Panc1 (cell line): Measurements from ENCODE around the gene PRKAG2. TPM values are rescaled to one million over a fixed set of nuclear protein-coding genes. Genes with fewer than 3 reads are reported as not detected.

ENCODE experiments used
- ATAC-seq: fragments of 200-7000 bp; cut with Tn5 transposase; 2 replicates; pipeline ENCODE4 v1.9.1; 2020; ENCODE audit warnings: mild to moderate bottlenecking, moderate library complexity
- BruUV-seq: library from RNA; stranded (reverse); fragments of 400-500 nt; replicated peaks from 2 replicates; lab custom pipeline; 2021; lab: Mats Ljungman, UMichigan
- CTCF ChIA-PET: fragments of 300-600 bp; sonication (Branson Sonifier 250); formaldehyde crosslinking; loops from one replicate; lab custom pipeline; 2022; ENCODE audit warnings: antibody characterized with exemption; lab: Charles Lee
- POLR2A ChIA-PET: fragments of 300-600 bp; sonication (Branson Sonifier 250); formaldehyde crosslinking; loops from one replicate; lab custom pipeline; 2022; ENCODE audit warnings: antibody characterized with exemption; lab: Charles Lee
- DNase-seq: peaks from one replicate; pipeline ENCODE4 v3.0.0-alpha.2; 2010; ENCODE audit warnings: low read depth, low spot score
- H3K27ac ChIP-seq: 2 replicates; pipeline ENCODE4 v1.5.1; 2011; ENCODE audit warnings: mild to moderate bottlenecking, low read length, inconsistent platforms
- H3K27me3 ChIP-seq: fragments of 200-500 bp; sonication (Bioruptor generic); 2 replicates; pipeline ENCODE4 v1.6.0; 2014; ENCODE audit warnings: low read length, inconsistent platforms; ENCODE audit not compliant: control insufficient read depth, insufficient read depth
- H3K36me3 ChIP-seq: fragments of 200-500 bp; sonication (Bioruptor generic); 2 replicates; pipeline ENCODE4 v1.5.1; 2014; ENCODE audit warnings: inconsistent platforms, mild to moderate bottlenecking, low read length, moderate library complexity; ENCODE audit not compliant: control insufficient read depth, insufficient read depth
- H3K4me1 ChIP-seq: 2 replicates; pipeline ENCODE4 v1.5.1; 2011; ENCODE audit warnings: inconsistent platforms, mild to moderate bottlenecking, low read length, moderate library complexity; ENCODE audit not compliant: control insufficient read depth, insufficient read depth
- H3K4me3 ChIP-seq, 2 experiments: 2 replicates each; pipeline ENCODE4 v1.5.1; 2011 to 2012; ENCODE audit warnings: low read depth in 2 of 2, low read length in 2 of 2, mild to moderate bottlenecking in 2 of 2, inconsistent platforms in 1 of 2, moderate library complexity in 1 of 2
- H3K9me3 ChIP-seq: fragments of 200-500 bp; sonication (Bioruptor generic); 2 replicates; pipeline ENCODE4 v1.5.1; 2014; ENCODE audit warnings: low read depth, mild to moderate bottlenecking, inconsistent platforms, low read length, moderate library complexity; ENCODE audit not compliant: control insufficient read depth, insufficient read depth
- POLR2AphosphoS5 ChIP-seq: IDR thresholded peaks from 2 replicates; pipeline ENCODE4 v1.6.1; 2012; ENCODE audit warnings: mild to moderate bottlenecking, low read depth, low read length, moderate library complexity
- SIN3A ChIP-seq: IDR thresholded peaks from 2 replicates; pipeline ENCODE4 v1.6.1; 2012; ENCODE audit warnings: low read depth, mild to moderate bottlenecking, low read length, moderate library complexity, borderline replicate concordance; ENCODE audit not compliant: insufficient read depth
- TCF7L2 ChIP-seq: IDR thresholded peaks from 2 replicates; pipeline ENCODE4 v1.6.1; 2011; ENCODE audit warnings: mild to moderate bottlenecking, low read depth, low read length, inconsistent platforms
- in situ Hi-C: cut with HindIII; loops from 2 replicates; pipeline ENCODE4 v1.10.0; 2016; ENCODE audit warnings: low sequenced_read_pairs, low pct_unique_long_range_greater_than_20kb
- intact Hi-C: fragments of 100-400 bp; cut with micrococcal nuclease; formaldehyde crosslinking; loops from one replicate; pipeline ENCODE4 v1.10.0; 2022; ENCODE audit not compliant: unreplicated experiment
- total RNA-seq: library from RNA; stranded (reverse); gene quantifications from one replicate; pipeline ENCODE4 v1.2.1, GENCODE V29; 2021; ENCODE audit not compliant: unreplicated experiment
- TF ChIP-seq, protein P1 (sequence below), 2 experiments: IDR thresholded peaks; 2 replicates each; pipeline ENCODE4 v1.6.1; 2011 to 2012; ENCODE audit warnings: low read depth in 2 of 2, control low read depth in 1 of 2, low read length in 1 of 2, mild to moderate bottlenecking in 1 of 2, moderate library complexity in 1 of 2; ENCODE audit not compliant: insufficient read depth in 1 of 2
- TF ChIP-seq, protein P2 (sequence below): fragments of 450-650 bp; IDR thresholded peaks from 2 replicates; pipeline ENCODE4 v1.5.1; 2017; ENCODE audit warnings: mild to moderate bottlenecking

The PRKAG2 gene
- total RNA-seq, 1 experiment from 2014 or later: 71.6 TPM

DNA sequence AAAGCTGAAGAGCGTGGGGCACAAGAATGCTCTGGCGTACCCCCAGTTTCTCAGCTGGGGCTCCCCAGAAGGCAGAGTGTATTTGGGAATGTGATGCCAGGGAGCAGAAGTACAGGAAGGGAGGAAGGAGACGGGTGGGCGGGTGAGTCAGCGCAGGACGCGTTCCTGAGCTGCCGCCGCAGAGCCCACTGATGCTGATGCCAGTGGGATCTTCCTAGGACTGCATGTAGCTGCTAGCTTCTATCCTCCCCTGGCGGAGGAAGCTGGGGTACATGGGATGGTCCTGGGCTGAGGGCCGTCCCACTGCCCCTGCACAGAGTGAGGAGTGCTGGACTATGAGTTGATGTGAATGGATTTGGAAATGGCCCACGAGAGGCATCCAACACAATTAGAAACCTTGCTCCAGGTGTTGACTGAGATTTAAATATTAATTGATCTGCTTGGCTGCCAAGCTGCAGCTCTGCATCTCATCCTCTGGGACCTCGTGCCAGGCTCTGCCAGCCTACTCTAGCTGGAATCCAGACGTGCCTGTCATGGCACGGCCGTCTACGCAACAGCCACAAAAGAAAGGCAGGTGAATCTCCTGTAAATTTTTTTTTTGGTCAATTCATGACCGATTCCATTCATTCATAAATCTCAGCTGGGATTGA, 291.0 kb downstream of the PRKAG2 start:
- ATAC-seq (no peak), DNase-seq (no peak)
- Histone ChIP-seq H3K4me3 (no peak overlapping the region), H3K36me3 (no peaks in the 10 kb centered on the region), H3K4me1 (no peaks in the 10 kb centered on the region), H3K27me3 (no peaks in the 10 kb centered on the region), H3K27ac (no peak overlapping the region), H3K9me3 (0 out of 2 replicates have a peak, but pooled peaks cover 4% of the 10 kb centered on the region)
- ChIA-PET POLR2A (no interaction called here), CTCF (interaction anchor here (0.6 kb wide), 1 partner anchor 114 kb away, joined by 3 read pairs; no protein-coding TSS in a partner anchor)
- intact Hi-C loops (no loop called here), in situ Hi-C loops (no loop called here)
- TF ChIP-seq, protein P1, sequence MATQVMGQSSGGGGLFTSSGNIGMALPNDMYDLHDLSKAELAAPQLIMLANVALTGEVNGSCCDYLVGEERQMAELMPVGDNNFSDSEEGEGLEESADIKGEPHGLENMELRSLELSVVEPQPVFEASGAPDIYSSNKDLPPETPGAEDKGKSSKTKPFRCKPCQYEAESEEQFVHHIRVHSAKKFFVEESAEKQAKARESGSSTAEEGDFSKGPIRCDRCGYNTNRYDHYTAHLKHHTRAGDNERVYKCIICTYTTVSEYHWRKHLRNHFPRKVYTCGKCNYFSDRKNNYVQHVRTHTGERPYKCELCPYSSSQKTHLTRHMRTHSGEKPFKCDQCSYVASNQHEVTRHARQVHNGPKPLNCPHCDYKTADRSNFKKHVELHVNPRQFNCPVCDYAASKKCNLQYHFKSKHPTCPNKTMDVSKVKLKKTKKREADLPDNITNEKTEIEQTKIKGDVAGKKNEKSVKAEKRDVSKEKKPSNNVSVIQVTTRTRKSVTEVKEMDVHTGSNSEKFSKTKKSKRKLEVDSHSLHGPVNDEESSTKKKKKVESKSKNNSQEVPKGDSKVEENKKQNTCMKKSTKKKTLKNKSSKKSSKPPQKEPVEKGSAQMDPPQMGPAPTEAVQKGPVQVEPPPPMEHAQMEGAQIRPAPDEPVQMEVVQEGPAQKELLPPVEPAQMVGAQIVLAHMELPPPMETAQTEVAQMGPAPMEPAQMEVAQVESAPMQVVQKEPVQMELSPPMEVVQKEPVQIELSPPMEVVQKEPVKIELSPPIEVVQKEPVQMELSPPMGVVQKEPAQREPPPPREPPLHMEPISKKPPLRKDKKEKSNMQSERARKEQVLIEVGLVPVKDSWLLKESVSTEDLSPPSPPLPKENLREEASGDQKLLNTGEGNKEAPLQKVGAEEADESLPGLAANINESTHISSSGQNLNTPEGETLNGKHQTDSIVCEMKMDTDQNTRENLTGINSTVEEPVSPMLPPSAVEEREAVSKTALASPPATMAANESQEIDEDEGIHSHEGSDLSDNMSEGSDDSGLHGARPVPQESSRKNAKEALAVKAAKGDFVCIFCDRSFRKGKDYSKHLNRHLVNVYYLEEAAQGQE (IDR thresholded peaks at IDR 0.05; ENCODE audit: insufficient read depth in 1 of 2, low read depth in 2 of 2, low read length in 1 of 2): no peak
- TF ChIP-seq, protein P2, sequence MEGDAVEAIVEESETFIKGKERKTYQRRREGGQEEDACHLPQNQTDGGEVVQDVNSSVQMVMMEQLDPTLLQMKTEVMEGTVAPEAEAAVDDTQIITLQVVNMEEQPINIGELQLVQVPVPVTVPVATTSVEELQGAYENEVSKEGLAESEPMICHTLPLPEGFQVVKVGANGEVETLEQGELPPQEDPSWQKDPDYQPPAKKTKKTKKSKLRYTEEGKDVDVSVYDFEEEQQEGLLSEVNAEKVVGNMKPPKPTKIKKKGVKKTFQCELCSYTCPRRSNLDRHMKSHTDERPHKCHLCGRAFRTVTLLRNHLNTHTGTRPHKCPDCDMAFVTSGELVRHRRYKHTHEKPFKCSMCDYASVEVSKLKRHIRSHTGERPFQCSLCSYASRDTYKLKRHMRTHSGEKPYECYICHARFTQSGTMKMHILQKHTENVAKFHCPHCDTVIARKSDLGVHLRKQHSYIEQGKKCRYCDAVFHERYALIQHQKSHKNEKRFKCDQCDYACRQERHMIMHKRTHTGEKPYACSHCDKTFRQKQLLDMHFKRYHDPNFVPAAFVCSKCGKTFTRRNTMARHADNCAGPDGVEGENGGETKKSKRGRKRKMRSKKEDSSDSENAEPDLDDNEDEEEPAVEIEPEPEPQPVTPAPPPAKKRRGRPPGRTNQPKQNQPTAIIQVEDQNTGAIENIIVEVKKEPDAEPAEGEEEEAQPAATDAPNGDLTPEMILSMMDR: no peak
- TF ChIP-seq SIN3A (no peak), TCF7L2 (no peak), POLR2AphosphoS5 (no peak)
- BruUV-seq: no TSS peak

- H3K4me1 ChIP-seq: no peaks in the 10 kb centered on the region
- intact Hi-C loops: no loop called here
- no peaks in the 10 kb centered on the region for H3K36me3 ChIP-seq
- in situ Hi-C loops: no loop called here
- no peak overlapping the region for H3K27ac ChIP-seq
- TF ChIP-seq, protein P1 (IDR thresholded peaks at IDR 0.05; ENCODE audit: insufficient read depth in 1 of 2, low read depth in 2 of 2, low read length in 1 of 2): no peak
- TF ChIP-seq SIN3A (no peak), TCF7L2 (no peak), POLR2AphosphoS5 (no peak)
- TF ChIP-seq, protein P2: no peak
- CTCF ChIA-PET: no interaction called here
- DNase-seq (no peak), ATAC-seq (no peak)
- H3K9me3 ChIP-seq: peaks cover 12% of the 10 kb centered on the region; the same call in 1 of the 2 replicates
- no peak overlapping the region for H3K4me3 ChIP-seq
- POLR2A ChIA-PET: no interaction called here
- no peaks in the 10 kb centered on the region for H3K27me3 ChIP-seq
- no TSS peak for BruUV-seq
Measured at GRCh38 chr7:151581741-151582140, 295.2 kb downstream of the PRKAG2 start.
